HL-60/S4 (cell line): ENCODE results near the gene HOXA7.

Experiments used
- in situ Hi-C: fragments of 300-500 bp; cut with MboI; formaldehyde crosslinking; loops from 2 replicates; pipeline ENCODE4 v1.14.3; 2022; ENCODE audit warnings: low sequenced_read_pairs

The HOXA7 gene

DNA sequence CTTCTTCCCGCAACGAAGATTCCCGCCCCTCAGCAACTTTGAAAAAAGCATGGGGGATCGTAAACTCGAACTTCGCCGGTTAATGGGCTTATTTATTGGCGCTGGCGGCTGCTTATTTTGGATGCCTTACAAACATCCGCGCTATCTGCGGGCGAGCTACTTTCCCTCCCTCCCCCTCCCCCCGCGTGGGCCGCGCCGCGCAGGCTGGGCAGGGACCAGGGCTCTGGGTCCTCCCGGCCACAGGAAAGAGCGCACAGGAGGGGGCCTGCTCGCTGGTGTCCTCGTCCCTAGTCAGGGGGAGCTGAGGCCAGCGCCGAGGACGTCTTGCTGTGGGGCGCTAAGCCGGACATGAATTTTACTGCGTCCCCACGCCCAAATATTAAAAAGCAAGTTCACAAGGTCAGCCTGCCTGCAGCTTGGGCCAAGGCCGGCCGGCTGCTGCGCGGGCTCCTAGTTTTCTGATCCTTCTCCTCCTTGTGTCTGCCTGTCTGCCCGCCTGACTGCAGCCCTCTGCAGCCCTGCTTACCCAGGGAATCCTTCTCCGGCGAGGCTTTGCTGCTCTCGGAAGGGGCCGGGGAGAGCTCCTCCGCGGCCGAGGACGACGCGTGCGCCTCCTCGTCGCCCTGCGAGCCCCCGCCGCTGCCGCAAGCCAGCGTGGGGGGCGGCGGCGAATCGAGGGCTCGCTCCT is 16.5 kb upstream of the HOXA7 start:
- in situ Hi-C loops = loop anchor here (25.0 kb wide), 1 partner anchor 811 kb away; no protein-coding TSS in a partner anchor

- in situ Hi-C loops = loop anchor here (25.0 kb wide), 1 partner anchor 810 kb away; no protein-coding TSS in a partner anchor
Observed at GRCh38 chr7:27172315-27172774, 15.9 kb upstream of the HOXA7 start.

DNA sequence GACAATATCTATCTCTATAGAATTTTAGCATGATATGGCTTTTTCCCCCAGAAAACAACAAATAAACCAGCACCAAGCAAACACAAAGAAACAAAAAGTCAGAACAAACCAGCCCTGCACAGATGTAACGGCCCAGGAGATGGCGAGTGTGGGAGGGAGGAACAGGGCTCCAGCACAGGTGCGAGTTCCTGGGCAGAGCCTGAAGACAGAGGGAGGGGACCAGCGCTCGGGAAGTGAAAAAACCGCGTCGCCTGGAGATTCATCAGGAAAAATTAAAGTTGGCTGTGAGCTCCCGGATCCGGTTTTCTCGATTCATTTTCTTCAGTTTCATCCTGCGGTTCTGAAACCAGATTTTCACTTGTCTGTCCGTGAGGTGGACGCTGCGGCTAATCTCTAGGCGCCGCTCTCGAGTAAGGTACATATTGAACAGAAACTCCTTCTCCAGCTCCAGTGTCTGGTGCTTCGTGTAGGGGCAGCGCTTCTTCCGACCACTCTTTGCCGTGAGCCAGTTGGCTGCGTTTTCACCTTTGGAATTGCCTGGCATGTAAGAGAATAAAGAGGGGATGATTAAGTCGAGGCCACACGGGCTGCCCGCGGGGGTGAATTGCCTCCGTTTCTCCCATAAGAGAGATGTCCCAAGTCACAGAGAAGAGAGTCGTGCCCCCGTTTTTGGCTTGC is 15.3 kb upstream of the HOXA7 start:
- in situ Hi-C loops = loop anchor here (25.0 kb wide), 1 partner anchor 809 kb away; no protein-coding TSS in a partner anchor

- in situ Hi-C loops = loop anchor here (25.0 kb wide), 1 partner anchor 809 kb away; no protein-coding TSS in a partner anchor
Observed at GRCh38 chr7:27171325-27171636, 14.8 kb upstream of the HOXA7 start.

- in situ Hi-C loops = loop anchor here (25.0 kb wide), 1 partner anchor 808 kb away; no protein-coding TSS in a partner anchor
Observed at GRCh38 chr7:27170426-27171324, 14.2 kb upstream of the HOXA7 start.

DNA sequence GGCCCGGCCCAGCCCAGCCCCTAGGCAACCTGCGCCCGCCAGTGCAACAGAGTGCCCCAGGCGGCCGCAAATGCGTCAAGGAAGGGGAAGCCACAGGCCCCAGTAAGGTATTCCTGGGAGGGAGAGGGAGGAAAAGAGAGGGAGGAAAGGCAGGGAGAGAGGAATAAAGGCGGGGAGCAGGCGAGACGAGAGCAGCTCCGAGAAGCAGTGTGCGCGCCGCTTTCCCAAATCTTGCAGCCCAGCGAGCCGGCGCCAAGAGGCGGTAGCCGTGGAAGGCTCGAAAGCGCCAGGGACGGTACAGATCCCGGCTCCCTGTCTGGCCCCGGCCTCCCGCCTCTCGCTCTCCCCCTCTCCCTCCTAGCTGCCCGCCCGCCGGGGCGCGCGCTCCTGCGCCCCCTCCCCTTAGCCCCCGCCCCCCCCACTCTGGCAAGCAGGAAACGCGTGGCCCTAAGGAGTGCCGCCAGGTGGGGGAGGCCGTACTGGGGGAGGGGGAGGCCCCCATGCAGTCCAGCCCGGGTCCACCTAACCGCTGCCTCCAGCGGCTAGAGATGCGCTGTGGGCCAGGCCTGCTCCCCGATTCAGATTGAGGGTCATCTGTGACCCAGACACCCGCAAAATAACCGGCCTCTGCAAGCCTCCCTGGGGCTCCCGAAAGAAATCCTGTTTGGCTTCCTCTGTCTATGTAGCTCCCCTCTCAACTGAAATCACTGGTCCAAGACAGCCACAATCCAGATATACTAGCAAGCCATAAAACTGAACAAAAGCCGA is 13.4 kb upstream of the HOXA7 start:
- in situ Hi-C loops = loop anchor here (25.0 kb wide), 1 partner anchor 808 kb away; no protein-coding TSS in a partner anchor

DNA sequence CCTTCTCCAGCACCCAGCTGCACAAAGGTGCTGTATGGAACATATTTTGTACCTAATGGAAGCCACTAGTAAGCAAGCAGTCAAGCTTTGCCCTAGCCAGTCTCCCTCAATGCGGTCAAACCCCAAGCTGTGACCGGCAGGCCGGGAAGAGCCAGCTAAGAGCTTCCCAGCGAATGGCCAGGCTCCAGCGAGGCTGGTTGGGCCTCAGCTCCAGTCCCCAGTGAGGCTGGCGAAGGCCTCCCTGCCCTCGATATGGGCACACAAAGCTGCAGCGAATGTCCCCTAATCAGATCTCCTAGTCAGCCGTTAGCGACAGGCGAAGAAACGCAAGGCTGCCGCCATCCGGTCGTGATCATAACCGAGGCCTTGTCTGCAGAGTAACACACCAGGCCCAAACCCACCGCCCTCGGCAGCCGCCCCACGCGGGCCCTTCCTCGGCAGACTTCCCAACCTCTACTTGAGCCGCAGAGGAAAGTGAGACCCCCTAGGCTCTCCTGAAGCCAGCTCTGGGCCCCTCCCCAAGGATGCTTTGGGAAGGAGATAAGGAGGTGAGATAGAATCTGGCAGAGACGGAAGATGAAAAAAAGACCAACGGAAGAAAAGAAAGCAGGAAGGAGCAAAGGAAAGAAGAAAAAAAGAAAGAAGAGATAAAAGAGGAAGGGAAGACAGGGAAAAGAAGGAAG is 11.9 kb upstream of the HOXA7 start:
- in situ Hi-C loops = loop anchor here (25.0 kb wide), 1 partner anchor 806 kb away; no protein-coding TSS in a partner anchor

DNA sequence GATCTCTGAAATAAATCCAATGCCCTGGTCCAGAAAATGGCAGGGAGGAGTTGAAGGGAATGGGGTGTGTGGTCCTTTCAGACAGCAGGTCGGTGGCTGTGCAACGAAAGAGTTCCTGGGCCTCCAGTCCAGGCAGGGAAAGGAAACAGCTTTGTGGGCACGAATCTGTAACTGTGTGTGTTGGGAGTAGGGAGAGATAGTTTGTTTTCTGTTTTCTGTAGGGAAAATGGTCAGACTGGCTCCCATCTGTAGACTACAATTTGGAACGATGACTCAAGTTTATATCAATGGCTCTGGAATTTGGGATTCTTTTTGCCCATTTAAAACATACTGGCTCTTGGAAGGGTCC is 11.4 kb upstream of the HOXA7 start:
- in situ Hi-C loops = loop anchor here (25.0 kb wide), 1 partner anchor 806 kb away; no protein-coding TSS in a partner anchor

DNA sequence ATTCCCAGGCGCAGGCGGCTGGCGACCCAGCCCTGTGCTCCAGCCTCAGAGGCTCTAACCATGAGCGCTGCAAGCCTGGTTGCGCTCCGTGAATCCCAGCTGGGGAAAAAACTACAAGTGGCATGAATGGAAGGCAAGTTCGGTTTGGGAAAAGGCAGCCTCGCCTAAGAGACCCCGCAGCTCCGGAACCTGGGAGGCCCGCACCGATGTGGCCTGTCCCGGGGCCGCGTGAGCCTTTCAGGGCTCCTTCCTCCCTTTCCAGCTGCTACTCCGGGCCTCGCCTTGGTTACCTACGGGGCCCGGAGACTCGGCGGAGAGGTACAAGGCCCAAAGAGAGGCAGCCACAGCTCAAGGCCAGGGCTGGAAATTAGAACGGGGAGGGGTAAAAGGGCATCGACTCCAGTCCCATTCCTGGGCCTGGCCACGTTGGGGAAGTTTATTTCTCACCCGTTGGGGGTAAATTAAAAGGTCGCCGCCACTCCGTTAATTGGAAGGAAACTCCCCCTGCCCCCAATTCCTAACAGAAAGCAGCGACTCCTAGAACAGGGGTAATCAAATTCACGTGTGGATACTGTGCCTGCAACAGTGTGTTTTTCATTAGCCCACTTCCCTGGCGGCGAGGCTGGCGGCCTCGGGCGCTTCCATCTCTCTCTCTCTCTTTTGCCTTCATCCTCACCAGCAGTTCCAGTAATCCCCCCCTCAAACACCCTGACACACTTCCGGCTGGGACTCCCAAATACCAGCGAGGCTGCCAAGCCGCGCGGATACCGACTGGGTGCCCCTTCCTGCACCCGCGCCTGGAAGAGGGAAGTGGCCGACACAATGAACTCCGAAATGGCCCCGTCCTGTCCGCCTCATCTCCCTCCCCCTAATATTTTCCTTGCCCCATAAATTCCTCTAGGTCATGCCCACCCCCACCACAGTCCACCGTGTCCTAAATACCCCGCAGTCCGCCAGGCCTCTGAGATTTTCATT is 10.3 kb upstream of the HOXA7 start:
- in situ Hi-C loops = loop anchor here (25.0 kb wide), 1 partner anchor 805 kb away; no protein-coding TSS in a partner anchor

DNA sequence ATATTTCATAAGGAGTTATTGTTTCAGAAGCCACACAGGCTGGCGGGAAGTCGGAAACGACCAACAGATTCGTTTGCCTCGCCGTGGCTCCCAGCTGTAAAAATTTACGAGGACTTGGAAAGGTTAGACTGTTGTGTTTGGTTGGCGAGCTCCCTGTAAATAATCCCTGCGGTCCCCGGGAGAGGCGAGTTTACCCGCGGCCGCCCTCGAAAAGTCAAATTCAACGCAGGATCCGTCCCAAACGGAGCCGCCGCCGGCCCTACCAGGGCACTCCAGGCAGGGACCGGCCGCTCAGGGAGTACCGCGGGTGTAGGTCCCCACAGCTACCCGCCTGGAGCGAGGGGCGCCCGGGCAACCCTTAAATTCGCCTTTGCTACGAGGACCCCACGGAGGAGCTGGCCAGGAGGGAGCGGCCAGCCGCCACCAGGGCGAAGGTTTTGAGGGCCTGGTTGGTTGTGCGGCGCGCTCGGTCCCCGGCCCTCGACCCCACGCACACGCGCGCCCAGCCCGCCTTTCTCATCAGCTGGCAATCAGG is 9.6 kb upstream of the HOXA7 start:
- in situ Hi-C loops = loop anchor here (25.0 kb wide), 1 partner anchor 804 kb away; no protein-coding TSS in a partner anchor

DNA sequence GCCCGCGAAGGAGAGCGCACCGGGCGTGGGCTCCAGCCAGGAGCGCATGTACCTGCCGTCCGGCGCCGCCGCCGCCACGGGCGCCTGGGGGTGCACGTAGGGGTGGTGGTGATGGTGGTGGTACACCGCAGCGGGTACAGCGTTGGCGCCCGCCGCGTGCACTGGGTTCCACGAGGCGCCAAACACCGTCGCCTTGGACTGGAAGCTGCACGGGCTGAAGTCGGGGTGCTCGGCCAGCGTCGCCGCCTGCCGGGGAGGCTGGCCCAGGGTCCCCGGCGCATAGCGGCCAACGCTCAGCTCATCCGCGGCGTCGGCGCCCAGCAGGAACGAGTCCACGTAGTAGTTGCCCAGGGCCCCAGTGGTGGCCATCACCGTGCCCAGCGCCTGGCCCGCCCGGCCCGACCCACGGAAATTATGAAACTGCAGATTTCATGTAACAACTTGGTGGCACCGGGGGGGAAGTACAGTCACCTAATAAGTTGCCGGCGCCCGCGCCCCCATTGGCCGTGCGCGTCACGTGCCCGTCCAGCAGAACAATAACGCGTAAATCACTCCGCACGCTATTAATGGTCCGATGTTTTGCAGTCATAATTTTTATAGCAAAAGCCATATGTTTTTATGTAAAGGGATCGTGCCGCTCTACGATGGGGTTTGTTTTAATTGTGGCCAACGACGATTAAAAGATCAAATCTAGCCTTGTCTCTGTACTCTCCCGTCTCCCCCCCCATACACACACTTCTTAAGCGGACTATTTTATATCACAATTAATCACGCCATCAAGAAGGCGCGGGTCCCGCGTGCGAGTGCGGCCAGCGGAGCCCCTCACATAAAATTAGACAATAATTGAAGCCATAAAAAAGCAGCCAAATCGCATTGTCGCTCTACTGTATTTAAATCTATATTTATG is 8.9 kb upstream of the HOXA7 start, which contains the start of gene HOXA9:
HOXA9 (minus strand) TSS at position 449 of the 907 bp plus-strand sequence; CDS start at position 369, 80 bp downstream.
- in situ Hi-C loops = loop anchor here (25.0 kb wide), 1 partner anchor 803 kb away; no protein-coding TSS in a partner anchor

GRCh38 chr7:27164367-27165088 is 8.1 kb upstream of the HOXA7 start:
- in situ Hi-C loops = loop anchor here (25.0 kb wide), 1 partner anchor 802 kb away; no protein-coding TSS in a partner anchor

DNA sequence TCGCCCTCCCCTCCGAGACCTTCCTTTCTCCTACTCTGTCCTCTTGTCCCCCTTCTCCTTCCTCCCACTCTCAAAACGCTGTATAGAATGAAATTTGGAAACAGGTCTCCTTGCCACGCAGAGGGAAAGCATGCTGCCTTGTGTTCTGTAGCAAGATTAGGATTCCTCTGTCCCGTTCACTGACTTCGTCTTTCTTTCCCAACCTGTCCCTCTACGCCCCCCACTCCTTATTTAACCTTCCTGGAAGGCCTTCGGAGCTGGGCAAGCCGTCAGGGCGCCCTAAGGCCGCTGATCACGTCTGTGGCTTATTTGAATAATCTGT is 7.5 kb upstream of the HOXA7 start:
- in situ Hi-C loops = loop anchor here (25.0 kb wide), 1 partner anchor 802 kb away; no protein-coding TSS in a partner anchor

DNA sequence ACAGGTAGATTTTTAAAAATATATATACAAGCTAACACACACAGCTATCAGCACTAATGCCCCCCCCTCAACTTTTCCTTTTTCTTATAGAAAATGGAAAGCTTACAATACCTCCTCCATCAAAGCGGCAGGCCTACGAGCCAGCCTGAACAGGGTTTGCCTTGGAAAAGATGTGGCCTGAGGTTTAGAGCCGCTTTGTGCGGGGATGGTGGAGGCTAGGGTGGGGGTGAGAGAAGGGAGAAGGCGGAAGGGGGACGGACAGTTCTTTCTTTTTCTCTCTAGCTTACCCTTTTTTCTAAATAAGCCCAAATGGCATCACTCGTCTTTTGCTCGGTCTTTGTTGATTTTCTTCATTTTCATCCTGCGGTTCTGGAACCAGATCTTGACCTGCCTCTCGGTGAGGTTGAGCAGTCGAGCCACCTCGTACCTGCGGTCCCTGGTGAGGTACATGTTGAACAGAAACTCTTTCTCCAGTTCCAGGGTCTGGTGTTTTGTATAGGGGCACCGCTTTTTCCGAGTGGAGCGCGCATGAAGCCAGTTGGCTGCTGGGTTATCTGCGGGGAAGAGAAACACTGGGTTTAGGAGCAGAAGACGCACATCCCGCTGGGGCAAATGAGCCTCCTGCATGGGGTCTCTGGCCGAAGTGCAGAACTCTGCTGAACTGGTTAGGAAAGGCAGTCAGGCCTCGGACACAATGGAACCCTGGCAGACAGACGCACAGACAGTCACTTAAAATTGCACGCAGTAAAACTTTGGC is 7.0 kb upstream of the HOXA7 start:
- in situ Hi-C loops = loop anchor here (25.0 kb wide), 1 partner anchor 801 kb away; no protein-coding TSS in a partner anchor

GRCh38 chr7:27162561-27163287 is 6.2 kb upstream of the HOXA7 start:
- in situ Hi-C loops = loop anchor here (25.0 kb wide), 1 partner anchor 800 kb away; no protein-coding TSS in a partner anchor
